Measurements from ENCODE around the gene RGS6.
A peak's percentile ranks its signal among the peaks of the same experiment; 100 is the strongest.

RGS6 gene

DNA sequence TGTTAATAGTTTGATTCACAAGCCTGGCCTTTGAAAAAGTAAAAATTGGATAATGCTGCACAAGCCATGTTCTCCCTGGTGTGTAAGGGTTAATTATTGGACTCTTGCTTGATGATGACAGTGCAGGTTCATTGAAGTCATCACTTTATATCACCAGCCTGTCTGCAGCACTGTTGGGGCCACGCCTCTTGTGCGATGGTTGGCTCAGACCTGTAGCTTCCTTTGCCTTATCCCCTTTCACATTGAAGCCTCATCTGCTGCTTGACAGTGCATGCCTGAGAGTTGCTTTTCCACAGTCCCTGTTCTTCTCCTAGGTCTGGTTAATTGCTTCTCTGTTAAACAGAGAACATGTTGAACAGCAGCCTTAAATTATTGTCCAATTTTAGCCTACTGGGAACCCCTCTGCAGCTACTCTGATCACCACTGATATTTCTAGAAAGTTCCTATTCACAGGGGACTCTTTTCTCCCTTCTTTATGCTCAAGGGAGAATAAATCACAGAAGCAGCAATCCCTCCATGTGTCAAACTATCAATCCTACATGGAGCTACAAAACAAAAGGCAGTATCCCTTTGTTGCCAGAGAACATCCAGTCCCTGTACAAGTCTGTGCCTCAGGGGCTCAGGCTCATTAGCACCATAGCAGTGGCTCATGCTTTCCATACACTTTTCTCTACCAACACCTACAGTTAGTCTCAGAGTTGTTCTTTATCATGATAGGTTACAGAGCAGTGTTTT lies 322.1 kb downstream of the RGS6 start:
- no peak for DNase-seq

DNA sequence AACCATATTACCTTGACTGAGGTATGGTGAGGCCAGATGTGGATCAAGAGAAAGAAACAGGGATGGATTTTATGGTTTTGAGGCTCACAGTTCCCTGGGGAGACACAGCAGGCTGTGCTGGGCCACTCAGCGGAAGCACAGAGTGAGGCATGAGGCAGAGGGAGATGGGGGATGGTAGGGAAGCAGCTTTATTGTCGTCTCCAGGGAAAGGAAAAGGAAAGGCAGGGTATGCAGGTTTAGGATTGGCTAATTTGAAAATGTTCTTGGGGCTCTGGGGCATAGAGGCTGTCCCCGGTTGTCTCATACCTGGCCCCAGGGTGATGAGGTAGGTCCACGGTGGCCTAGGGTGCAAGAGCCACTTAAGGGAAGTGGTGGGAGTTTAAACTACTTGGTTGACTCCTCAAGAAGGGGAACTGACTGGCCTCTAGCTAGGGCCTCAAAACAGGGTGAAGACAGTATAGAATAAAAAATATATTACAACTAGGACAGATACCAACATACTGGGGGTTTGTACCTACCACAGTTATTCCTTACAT lies 322.8 kb downstream of the RGS6 start:
- DNase-seq, result no peak

DNA sequence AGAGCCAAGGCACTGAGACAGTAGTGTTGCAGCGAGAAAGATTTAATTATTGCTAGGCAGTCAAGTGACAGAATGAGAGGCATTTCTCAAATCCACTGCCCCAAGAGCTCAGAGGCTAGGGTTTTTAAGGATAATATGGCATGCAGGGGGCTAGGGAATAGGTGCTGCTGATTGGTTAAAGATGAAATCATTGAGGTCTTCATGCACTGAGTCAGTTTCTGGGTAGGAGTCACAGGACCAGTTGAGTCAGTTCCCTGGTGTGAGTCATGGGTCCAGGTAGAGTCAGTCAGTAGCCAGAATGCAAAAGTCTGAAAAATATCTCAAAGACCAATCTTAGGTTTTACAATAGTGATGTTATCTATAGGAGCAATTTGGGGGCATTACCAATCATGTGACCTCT lies 323.8 kb downstream of the RGS6 start:
- no peak for DNase-seq

DNA sequence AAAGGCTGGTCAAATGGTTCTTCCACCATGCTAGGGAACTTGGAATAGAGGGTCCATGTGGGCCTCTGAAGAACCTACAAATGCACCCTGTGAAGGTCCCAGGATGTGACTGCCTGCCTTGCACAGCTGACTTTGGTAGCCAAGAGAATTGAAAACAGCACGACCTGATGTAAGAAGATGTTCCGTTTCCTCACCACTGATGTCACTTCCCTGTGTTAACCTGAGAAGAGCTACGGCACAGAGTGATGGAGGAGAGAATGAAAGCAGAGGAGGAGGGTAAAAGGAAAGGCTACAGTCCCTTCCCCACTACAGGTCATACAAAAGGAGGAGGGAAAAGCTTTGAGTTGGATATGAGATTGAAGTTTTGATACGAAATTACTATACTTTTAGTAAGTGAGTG lies 328.8 kb downstream of the RGS6 start:
- no peak for DNase-seq

DNA sequence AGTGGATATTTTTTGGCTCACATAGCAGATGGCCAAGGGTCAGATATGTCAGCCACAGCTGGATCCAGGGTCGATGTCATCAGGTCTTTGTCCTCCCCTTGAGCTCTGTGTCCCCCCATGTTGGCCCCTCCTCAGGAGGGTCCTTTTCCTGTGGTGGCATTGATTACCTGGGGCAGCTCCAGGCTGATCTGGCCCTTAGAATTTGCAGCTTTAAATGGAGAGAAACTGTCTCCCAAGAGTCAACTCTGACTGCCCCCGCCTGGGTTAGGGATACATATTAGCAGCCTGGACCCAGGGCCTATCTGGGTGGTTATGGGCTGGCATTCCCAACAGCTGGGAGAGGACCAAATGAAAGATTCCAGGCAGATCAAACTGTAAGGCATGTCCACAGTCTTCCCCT lies 330.5 kb downstream of the RGS6 start:
- no peak for DNase-seq

DNA sequence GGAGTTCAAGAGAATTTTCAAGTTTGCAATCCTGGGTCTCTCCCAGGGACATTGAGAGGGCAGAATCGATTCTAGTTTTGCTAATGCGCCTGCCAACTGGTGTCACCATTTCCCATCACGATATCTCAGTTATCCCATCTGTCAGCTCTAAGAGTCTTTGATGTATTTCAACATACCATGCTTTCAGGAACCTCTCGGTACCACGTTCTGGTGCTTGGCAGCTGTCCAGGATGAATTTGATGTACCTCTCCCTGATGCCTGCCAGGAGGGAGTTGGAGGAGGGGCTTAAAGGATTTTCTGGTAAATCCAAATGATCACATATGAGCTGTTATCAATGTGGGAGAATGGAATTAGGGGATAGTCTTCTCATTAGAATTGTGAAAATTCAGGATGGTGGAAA lies 332.5 kb downstream of the RGS6 start:
- DNase-seq, result no peak

DNA sequence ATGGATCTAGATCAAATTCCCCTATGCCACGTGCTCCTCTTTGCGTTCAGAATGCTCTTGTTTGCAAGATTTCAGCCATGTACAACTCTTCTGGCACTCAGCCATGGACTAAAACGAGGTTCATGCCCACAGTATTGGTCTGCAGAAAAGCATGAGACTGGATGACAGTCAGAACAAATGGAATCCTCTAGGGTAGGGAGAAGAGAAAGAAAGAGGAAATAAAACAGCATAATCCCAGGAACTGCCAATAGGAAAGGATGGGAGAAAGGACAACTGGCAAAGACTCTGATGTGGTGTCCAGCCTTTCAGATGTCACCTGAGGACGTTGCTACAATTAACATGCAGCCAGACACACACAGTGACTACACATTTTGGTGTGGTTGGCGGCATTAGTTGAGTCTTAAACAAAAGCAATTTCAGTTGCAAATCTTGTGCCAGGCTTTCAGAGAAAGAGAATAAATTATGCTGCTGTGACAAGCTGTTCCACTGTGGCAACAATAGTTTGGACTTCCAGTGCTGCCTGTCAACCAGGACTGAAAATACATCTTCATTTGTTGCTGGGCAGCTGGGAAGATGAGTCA lies 338.0 kb downstream of the RGS6 start:
- no peak for DNase-seq

DNA sequence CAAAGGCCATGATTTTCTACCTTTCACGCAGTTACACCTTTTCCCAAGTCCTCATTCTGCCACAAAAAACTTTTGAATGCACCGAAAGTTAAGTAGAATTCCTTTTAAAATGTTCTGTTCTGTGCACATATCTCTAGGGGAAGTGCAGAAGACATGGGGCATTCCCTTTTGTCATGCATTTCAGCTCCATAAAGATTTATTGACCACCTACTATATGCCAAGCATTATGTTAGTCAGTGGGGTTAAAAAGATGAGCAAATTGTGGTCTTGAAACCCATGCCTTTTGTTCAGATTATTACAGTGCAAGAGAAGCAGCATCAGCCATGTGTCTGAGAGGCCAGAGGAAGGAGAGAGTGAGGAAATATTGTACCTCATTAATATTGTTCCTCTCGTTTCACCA lies 338.5 kb downstream of the RGS6 start:
- DNase-seq, result no peak

DNA sequence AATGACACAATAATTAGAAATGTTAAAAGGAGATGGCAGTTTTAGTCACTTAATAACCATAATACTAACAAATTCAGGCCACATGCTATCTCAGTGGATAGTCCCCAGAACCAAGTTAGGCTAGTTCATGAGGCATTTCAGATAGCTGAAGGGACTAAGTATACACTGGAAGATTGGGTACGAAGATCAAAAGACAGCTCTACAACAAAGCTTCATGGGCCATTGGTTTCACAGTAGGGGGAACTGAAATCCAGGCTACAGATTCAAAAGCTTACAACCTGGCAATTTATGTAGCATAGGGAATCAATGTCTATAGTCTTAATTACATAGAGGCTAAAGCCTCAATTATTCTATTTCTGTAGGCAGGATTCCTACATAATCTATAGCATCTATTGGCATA lies 343.0 kb downstream of the RGS6 start:
- DNase-seq, result peak; percentile 3

DNA sequence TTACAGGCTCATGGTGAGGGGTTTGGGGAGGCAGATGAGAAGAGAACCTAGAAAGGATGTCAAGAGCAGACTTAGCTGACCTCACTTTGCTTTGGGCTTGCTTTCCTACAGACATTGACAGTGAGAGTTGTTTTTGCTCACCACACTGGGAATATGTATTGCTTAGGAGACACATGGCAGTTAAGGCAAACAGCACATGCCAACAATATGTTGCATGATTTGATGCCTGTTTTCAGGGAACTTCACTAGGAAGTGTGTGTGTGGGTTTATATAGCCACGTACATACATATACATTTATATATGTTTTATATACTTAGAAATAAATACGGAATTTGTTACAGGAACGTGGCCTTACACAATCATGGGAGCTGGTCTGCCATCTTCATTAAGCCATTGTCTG lies 346.1 kb downstream of the RGS6 start:
- no peak for DNase-seq

DNA sequence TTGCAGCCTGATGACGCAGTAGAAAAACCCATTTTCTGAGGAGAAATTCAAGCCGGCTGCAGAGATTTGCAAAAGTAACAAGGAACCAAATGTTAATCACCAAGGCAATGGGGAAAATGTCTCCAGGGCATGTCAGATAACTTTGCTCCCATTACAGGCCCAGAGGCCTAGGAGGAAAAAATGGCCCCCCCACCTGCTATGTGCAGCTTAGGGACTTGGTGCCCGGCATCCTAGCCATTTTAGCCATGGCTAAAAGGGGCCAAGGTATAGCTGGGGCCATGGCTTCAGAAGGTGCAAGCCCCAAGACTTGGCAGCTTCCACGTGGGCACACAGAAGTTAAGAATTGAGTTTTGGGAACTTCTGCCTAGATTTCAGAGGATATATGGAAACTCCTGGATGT lies 351.9 kb downstream of the RGS6 start:
- no peak for DNase-seq

DNA sequence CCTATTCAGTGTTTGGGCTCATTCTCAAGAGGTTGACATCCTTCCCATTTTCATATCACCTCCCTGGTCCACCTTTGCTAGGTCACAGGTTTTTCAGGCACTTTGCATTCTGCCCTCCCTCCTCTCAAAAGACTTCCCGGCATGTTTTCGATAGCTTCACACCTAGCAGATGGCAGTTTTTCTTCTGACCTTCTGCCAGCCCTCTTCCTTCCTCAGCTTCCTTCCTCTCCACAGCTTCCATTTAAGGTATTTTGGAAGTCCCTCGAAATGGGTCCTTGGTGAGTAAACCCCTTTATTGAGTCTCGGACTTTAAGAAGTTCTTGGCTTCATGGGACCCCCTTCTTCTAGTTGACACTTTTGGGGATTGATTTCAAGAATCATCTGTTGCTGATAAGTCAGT lies 358.0 kb downstream of the RGS6 start:
- no peak for DNase-seq

DNA sequence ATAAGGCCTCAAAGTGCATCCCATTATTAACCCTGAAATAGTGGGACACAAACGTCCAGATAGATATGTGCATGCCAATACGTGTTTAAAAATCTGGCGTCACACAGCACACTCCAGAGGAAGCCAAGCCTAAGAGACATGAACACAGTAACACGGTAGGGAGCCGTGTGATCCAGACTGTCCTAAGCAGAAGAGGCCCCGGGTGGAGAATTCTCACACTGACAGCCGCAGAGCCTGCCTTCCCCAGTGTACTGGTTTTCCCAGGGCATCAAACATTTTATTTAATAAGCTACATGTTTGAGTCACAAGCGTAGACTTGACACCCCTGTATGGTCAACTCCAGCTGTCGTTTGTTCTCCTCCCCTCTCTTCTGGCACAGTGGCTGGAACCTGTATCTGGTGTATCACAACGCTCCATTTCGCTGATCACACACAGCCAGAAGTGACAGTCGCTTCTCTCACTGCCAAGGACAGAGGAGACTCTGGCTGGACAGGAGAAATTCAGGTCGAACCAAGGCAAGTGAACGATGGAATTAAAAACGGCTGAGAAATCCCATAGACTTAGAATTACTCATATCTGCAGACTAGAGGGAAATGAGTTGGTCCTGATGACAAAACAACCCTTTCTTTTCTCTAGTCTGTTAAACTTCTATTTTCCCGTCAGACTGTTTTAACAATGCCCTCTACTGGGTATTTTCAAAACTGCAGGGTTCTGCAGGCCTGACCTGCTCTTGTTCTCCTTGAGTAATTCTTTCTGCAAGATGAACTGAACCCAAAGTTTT lies 359.9 kb downstream of the RGS6 start:
- DNase-seq, result peak; percentile 4

DNA sequence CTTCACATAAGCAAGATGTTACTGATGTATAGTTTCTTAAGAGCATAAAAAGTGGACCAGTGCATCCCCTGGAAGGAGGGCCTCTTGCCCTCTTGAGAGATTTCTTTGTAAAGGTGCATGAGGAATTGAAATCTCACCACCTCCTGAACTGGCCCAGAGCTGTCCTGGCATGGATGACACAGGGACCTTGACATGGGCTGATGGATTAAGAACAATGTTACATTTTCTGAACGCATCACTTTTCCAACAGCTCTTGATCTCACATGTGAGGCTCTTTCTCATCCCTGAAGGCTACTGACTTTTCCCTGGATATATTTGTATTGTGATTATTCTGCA lies 360.4 kb downstream of the RGS6 start:
- DNase-seq, result no peak

DNA sequence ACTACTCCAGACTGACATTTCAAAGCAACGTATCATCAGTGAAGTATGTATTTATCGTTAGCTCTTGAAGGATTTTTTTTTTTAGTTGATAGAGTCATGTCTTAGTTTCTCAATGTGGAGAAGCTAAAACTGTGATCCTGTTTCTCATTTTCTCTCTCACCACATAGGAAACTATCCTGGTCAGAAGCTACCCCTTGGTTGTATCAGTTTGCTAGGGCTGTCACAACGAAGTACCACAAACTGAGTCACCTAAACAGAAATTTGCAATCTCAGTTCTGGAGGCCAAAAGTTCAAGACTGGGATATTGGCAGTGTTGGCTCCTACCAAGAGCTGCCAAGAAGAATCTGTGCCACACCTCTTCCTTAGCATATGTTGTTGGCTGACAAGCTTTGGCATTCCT lies 369.1 kb downstream of the RGS6 start:
- no peak for DNase-seq

DNA sequence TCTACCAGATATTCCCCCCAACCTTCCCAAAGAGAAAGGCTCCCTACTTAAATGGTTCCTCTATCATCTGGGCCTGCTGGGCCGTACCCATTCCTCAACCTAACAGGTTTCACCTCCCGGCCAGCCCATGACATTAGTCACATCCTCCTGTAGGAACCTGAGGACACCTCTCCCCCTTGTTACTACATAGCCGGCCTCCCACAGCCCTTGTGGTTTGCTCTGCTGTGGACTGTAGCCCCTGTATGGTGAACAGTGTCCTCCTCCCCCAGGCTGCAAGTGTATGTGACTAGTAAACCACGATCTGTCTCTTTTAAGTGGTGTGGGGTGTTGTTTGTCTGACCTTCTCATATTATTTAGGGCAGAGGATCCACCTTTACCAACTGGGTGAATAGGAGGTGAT lies 371.7 kb downstream of the RGS6 start:
- DNase-seq, result no peak

DNA sequence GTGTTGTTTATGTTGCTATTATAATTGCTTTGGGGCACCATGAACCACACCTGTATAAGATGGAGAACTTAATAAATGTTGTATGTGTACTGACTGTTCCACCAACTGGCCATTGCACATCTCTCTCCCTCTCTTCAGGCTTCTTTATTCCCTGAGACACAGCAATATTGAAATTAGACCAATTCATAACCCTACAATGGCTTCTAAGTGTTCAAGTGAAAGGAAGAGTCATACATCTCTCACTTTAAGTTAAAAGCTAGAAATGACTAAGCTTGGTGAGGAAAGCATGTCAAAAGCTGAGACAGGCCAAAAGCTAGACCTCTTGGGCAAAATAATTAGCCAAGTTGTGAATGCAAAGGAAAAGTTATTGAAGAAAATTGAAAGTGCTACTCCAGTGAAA lies 373.3 kb downstream of the RGS6 start:
- no peak for DNase-seq

DNA sequence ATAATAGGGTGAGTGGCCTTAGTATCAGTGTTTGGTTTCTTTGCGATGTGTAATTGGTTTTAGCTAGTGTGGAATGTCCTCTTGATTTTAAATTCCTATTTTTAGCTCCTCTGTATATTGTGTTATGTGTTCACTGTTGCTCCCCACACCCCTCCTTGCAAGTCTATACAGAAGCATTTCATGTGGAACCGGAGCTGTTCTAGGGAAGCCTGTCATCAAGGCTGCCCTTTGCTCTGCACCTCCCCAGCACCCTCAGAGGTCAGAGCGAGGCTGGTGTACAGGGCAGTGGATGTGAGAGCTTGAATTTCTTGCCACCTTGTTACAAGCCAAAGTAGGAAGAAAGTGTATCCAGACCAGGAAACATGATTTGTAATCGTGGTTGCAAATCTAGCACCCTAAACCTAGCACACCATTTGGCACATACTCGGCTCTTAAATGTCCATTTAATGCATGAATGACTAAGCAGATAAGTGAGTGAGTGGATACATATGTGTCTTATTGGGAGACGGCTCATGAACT lies 376.8 kb downstream of the RGS6 start:
- DNase-seq, result no peak

DNA sequence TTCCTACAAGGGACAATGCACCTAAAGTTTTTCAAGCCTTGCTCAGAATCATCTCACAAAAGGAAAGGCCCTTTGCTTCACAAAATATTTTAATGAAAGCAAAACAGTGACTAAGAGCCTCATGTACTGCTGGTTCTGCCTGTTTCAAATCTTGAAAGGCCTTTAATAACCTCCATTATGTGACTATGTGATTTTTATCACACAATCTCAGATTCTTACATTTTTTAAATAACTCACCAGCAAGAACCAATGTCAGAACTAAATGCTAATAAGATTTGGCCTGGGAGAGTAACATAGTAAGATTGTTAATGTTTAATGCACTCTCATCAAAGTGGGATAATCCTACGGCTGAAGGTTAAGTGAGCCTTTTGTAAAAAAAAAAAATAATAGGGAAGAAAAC lies 378.9 kb downstream of the RGS6 start:
- DNase-seq, result no peak

DNA sequence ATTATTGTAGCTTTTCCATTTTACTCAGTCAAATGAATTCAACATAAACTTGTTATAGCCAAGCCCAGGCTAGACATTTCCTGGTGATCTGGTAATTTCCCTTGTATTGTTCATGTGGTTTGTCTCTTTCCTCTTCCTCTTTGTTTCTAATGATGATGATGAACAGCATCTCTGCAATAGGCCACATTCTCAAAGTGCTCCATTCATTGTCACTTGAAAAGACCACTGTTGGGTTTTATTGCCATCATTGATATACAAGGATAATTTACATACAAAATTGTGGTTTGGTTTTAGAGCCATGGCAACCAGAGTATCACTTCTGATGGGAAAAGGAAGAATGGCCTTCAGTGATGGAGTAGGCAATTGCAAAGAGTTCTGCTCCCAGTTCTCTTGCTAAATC lies 379.3 kb downstream of the RGS6 start:
- no peak for DNase-seq

DNA sequence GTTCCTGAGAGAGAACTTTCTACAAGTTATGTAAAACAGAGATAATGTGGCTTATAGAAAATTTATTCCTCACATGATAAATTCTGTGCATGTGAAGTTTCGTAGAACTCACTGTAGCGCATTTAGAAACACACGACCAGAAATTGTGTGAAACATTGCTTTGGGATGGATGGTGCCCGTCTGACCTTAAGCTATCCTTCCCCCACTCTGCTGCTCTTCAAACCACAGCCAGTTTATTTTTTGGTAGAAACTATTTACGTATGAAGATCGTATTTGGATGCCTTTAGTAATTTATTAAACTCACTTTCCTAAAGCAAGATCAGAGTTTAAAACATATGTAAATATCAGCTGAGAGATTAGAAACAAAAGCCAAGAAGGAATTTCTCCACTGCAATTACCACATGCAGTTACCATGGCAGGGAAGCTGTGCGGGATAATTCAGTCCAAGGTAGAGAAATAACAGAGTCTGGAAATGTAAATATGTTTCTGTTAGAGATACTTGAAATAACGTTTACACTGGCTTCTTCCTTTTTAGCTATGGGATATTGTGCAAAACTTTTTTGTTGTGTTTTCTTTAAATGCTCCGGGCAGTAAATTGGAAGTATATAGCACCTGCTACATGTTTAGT lies 382.7 kb downstream of the RGS6 start:
- no peak for DNase-seq

DNA sequence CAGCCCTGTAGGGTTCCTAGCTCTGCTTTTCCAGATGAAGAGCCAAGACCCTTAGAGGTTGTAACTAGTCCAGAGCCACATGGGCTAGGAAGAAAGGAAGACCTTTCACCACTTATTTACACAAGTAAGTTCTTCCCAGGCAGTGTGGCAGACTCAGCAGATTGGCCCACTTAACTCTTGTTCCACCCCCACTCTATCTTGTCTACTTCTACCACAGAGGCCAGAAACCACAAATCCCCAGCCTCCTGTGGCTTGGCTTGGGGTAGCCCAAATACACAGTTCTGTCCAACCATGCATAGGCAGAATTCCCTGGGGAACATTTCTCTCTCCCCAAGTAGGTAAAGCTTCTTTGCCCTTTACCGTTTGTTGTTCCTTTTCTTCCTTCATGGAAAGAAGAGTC lies 383.5 kb downstream of the RGS6 start:
- no peak for DNase-seq

DNA sequence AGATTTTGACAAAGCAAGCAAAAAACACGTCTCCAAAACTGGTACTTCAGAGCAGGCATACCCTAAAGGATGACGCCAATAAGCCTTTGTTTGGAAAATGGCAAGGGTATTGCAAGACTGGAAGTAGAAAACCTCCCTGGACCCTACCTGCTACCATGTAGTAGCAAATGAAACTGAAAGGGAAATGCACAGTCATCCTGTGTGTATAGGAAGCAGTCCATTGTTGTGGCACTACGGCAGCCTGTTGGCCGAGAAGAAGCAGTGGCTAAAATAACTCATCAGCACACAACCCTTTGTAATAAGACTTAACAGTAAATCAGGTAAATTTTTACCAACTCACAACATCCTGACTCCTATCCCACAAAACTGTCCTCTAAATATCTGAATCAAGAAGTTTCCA lies 386.4 kb downstream of the RGS6 start:
- DNase-seq, result no peak

DNA sequence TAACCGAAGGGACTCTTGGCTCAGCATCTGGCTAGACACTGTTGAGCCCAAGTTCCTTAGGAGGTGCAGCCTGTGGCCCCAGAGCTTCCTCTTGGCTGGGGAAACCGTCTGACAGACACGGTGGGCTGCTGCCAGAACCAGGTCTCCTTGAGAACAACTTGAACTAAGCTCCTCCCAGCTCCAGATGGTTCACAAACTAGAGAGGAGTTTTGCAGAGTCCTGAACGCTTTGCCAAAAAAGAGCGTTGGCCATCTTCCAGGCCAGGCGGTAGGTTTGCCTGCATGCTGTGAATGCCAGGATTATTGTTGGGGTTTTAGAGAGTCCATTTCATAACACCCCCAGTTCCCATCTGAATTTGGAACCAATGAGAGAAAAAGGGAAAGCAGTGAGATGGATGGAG lies 399.8 kb downstream of the RGS6 start:
- DNase-seq, result peak; percentile 25
